ENCODE measurements around the gene PRTG. TPM values are rescaled to one million over a fixed set of nuclear protein-coding genes. Genes with fewer than 3 reads are reported as not detected.

Gene PRTG
- total RNA-seq, 1 experiment from 2014 or later = 11.4 TPM

DNA sequence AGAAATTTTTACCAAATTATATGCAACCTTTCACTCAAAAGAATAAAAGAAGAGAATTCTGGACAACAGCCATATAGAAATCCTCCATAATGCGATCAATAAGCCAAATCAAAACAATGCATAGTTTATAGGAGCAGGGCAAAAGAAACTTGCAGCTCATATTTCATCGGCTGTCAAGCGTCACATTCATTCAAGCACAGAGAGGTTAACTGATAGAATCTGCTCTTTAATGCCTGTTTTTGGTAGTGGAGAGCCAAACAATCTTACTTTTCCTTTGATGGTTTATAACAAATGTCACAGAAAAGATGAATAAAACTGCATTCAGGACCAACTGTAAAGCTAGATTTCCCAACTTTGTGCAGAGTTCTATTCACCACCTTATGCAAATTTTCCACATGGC is 35.4 kb downstream of the PRTG start:
- in situ Hi-C loops (cut with HindIII; ENCODE audit: low pct_unique_long_range_greater_than_20kb, low sequenced_read_pairs) = no loop called here
- no peak overlapping the region for H3K4me3 ChIP-seq (ENCODE audit: low read depth in 2 of 2, low read length in 2 of 2)
- H3K9me3 ChIP-seq (ENCODE audit: control insufficient read depth, insufficient read depth, low read depth, low read length) = no peaks in the 10 kb centered on the region
- ChIA-PET POLR2A (no interaction called here), CTCF (interaction anchor here (0.6 kb wide), 1 partner anchor 334 kb away, joined by 5 read pairs; no protein-coding TSS in a partner anchor)
- H3K4me1 ChIP-seq (ENCODE audit: control insufficient read depth, insufficient read depth, low read length) = peaks cover 8% of the 10 kb centered on the region; the same call in 1 of the 2 replicates
- no peaks in the 10 kb centered on the region for H3K36me3 ChIP-seq (ENCODE audit: control insufficient read depth, insufficient read depth, low read length)
- intact Hi-C loops (cut with micrococcal nuclease; ENCODE audit: unreplicated experiment) = no loop called here
- no peak overlapping the region for H3K27ac ChIP-seq (ENCODE audit: low read length)
- ATAC-seq = no peak
- TF ChIP-seq SIN3A (IDR thresholded peaks at IDR 0.05; ENCODE audit: borderline replicate concordance, insufficient read depth, low read depth, low read length) = no peak
- TF ChIP-seq, protein P1, sequence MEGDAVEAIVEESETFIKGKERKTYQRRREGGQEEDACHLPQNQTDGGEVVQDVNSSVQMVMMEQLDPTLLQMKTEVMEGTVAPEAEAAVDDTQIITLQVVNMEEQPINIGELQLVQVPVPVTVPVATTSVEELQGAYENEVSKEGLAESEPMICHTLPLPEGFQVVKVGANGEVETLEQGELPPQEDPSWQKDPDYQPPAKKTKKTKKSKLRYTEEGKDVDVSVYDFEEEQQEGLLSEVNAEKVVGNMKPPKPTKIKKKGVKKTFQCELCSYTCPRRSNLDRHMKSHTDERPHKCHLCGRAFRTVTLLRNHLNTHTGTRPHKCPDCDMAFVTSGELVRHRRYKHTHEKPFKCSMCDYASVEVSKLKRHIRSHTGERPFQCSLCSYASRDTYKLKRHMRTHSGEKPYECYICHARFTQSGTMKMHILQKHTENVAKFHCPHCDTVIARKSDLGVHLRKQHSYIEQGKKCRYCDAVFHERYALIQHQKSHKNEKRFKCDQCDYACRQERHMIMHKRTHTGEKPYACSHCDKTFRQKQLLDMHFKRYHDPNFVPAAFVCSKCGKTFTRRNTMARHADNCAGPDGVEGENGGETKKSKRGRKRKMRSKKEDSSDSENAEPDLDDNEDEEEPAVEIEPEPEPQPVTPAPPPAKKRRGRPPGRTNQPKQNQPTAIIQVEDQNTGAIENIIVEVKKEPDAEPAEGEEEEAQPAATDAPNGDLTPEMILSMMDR (IDR thresholded peaks at IDR 0.05) = no peak
- TF ChIP-seq, protein P2, sequence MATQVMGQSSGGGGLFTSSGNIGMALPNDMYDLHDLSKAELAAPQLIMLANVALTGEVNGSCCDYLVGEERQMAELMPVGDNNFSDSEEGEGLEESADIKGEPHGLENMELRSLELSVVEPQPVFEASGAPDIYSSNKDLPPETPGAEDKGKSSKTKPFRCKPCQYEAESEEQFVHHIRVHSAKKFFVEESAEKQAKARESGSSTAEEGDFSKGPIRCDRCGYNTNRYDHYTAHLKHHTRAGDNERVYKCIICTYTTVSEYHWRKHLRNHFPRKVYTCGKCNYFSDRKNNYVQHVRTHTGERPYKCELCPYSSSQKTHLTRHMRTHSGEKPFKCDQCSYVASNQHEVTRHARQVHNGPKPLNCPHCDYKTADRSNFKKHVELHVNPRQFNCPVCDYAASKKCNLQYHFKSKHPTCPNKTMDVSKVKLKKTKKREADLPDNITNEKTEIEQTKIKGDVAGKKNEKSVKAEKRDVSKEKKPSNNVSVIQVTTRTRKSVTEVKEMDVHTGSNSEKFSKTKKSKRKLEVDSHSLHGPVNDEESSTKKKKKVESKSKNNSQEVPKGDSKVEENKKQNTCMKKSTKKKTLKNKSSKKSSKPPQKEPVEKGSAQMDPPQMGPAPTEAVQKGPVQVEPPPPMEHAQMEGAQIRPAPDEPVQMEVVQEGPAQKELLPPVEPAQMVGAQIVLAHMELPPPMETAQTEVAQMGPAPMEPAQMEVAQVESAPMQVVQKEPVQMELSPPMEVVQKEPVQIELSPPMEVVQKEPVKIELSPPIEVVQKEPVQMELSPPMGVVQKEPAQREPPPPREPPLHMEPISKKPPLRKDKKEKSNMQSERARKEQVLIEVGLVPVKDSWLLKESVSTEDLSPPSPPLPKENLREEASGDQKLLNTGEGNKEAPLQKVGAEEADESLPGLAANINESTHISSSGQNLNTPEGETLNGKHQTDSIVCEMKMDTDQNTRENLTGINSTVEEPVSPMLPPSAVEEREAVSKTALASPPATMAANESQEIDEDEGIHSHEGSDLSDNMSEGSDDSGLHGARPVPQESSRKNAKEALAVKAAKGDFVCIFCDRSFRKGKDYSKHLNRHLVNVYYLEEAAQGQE (IDR thresholded peaks at IDR 0.05; ENCODE audit: insufficient read depth in 1 of 2, low read depth in 2 of 2, low read length in 1 of 2) = no peak
- no peak for TF ChIP-seq POLR2AphosphoS5 (IDR thresholded peaks at IDR 0.05; ENCODE audit: low read depth, low read length)
- no peak for TF ChIP-seq TCF7L2 (IDR thresholded peaks at IDR 0.05; ENCODE audit: low read depth, low read length)
- no peak for DNase-seq (ENCODE audit: low read depth, low spot score)
- H3K27me3 ChIP-seq (ENCODE audit: control insufficient read depth, insufficient read depth, low read length) = no peaks in the 10 kb centered on the region
- no TSS peak for BruUV-seq (replicated peaks)

DNA sequence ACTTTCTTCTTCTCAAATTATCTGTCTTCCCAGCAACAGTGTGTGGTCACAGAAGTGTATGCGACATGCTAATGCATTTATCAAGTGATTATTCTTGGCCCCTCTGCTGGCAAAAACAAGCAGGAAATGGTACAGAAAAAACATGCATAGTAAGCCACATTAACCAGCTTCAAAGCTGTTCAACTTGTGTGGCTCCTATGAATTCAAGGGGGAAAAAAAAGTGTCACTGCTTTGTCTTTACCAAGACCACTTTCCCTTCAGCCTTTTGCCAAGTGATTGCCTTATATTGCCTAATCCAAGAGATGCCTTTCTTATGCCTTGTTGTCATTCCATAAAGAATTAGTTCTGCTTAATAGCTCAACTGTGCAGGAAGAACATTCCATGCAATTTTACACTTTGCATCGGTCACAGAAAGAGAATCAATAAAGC is 39.1 kb downstream of the PRTG start:
- no peak for DNase-seq (ENCODE audit: low read depth, low spot score)
- TF ChIP-seq POLR2AphosphoS5 (IDR thresholded peaks at IDR 0.05; ENCODE audit: low read depth, low read length) (no peak), SIN3A (IDR thresholded peaks at IDR 0.05; ENCODE audit: borderline replicate concordance, insufficient read depth, low read depth, low read length) (no peak), TCF7L2 (IDR thresholded peaks at IDR 0.05; ENCODE audit: low read depth, low read length) (no peak)
- TF ChIP-seq, protein P1 (IDR thresholded peaks at IDR 0.05) = no peak
- TF ChIP-seq, protein P2 (IDR thresholded peaks at IDR 0.05; ENCODE audit: insufficient read depth in 1 of 2, low read depth in 2 of 2, low read length in 1 of 2) = no peak
- Histone ChIP-seq H3K4me3 (ENCODE audit: low read depth in 2 of 2, low read length in 2 of 2) (no peak overlapping the region), H3K27me3 (ENCODE audit: control insufficient read depth, insufficient read depth, low read length) (no peaks in the 10 kb centered on the region), H3K36me3 (ENCODE audit: control insufficient read depth, insufficient read depth, low read length) (no peaks in the 10 kb centered on the region), H3K27ac (ENCODE audit: low read length) (peak overlapping the region; percentile 44; the same call in 1 of the 2 replicates), H3K9me3 (ENCODE audit: control insufficient read depth, insufficient read depth, low read depth, low read length) (no peaks in the 10 kb centered on the region), H3K4me1 (ENCODE audit: control insufficient read depth, insufficient read depth, low read length) (peaks cover 8% of the 10 kb centered on the region; the same call in 1 of the 2 replicates)
- in situ Hi-C loops (cut with HindIII; ENCODE audit: low pct_unique_long_range_greater_than_20kb, low sequenced_read_pairs) = no loop called here
- ATAC-seq = no peak
- BruUV-seq (replicated peaks) = no TSS peak
- POLR2A ChIA-PET = no interaction called here
- intact Hi-C loops (cut with micrococcal nuclease; ENCODE audit: unreplicated experiment) = no loop called here
- CTCF ChIA-PET = no interaction called here
